Measurements from ENCODE around the gene CDH13. TPM values are rescaled to one million over a fixed set of nuclear protein-coding genes. Genes with fewer than 3 reads are reported as not detected.

CDH13 gene
- total and polyA plus RNA-seq, 2 experiments from 2014 or later = 1.6 to 4.4 TPM

DNA sequence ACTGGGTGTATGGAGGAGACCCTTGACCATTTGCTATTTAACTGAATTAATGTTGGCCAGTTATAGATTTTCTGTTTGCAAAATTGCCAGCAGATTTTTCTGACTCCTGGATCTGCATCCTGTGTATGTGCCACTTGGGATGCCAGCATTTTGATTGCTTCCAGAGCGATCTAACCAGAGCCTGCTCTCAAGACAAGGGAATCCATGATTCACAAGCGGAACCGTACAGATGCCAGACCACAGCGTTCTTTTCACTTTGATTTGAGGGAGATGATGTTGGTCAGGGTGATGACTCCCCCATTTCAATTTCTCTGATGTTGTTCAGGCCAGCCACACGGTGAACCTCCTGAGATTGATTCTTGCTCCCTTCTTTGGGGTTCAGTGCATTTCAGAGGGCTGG lies 228.7 kb downstream of the CDH13 start (continued):
- TF ChIP-seq, protein P1, sequence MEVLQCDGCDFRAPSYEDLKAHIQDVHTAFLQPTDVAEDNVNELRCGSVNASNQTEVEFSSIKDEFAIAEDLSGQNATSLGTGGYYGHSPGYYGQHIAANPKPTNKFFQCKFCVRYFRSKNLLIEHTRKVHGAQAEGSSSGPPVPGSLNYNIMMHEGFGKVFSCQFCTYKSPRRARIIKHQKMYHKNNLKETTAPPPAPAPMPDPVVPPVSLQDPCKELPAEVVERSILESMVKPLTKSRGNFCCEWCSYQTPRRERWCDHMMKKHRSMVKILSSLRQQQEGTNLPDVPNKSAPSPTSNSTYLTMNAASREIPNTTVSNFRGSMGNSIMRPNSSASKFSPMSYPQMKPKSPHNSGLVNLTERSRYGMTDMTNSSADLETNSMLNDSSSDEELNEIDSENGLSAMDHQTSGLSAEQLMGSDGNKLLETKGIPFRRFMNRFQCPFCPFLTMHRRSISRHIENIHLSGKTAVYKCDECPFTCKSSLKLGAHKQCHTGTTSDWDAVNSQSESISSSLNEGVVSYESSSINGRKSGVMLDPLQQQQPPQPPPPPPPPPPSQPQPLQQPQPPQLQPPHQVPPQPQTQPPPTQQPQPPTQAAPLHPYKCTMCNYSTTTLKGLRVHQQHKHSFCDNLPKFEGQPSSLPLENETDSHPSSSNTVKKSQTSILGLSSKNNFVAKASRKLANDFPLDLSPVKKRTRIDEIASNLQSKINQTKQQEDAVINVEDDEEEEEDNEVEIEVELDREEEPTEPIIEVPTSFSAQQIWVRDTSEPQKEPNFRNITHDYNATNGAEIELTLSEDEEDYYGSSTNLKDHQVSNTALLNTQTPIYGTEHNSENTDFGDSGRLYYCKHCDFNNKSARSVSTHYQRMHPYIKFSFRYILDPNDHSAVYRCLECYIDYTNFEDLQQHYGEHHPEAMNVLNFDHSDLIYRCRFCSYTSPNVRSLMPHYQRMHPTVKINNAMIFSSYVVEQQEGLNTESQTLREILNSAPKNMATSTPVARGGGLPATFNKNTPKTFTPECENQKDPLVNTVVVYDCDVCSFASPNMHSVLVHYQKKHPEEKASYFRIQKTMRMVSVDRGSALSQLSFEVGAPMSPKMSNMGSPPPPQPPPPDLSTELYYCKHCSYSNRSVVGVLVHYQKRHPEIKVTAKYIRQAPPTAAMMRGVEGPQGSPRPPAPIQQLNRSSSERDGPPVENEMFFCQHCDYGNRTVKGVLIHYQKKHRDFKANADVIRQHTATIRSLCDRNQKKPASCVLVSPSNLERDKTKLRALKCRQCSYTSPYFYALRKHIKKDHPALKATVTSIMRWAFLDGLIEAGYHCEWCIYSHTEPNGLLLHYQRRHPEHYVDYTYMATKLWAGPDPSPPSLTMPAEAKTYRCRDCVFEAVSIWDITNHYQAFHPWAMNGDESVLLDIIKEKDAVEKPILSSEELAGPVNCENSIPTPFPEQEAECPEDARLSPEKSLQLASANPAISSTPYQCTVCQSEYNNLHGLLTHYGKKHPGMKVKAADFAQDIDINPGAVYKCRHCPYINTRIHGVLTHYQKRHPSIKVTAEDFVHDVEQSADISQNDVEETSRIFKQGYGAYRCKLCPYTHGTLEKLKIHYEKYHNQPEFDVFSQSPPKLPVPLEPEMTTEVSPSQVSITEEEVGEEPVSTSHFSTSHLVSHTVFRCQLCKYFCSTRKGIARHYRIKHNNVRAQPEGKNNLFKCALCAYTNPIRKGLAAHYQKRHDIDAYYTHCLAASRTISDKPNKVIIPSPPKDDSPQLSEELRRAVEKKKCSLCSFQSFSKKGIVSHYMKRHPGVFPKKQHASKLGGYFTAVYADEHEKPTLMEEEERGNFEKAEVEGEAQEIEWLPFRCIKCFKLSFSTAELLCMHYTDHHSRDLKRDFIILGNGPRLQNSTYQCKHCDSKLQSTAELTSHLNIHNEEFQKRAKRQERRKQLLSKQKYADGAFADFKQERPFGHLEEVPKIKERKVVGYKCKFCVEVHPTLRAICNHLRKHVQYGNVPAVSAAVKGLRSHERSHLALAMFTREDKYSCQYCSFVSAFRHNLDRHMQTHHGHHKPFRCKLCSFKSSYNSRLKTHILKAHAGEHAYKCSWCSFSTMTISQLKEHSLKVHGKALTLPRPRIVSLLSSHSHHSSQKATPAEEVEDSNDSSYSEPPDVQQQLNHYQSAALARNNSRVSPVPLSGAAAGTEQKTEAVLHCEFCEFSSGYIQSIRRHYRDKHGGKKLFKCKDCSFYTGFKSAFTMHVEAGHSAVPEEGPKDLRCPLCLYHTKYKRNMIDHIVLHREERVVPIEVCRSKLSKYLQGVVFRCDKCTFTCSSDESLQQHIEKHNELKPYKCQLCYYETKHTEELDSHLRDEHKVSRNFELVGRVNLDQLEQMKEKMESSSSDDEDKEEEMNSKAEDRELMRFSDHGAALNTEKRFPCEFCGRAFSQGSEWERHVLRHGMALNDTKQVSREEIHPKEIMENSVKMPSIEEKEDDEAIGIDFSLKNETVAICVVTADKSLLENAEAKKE (CRISPR knock-in tag; IDR thresholded peaks at IDR 0.05) = no peak
- TF ChIP-seq, protein P2, sequence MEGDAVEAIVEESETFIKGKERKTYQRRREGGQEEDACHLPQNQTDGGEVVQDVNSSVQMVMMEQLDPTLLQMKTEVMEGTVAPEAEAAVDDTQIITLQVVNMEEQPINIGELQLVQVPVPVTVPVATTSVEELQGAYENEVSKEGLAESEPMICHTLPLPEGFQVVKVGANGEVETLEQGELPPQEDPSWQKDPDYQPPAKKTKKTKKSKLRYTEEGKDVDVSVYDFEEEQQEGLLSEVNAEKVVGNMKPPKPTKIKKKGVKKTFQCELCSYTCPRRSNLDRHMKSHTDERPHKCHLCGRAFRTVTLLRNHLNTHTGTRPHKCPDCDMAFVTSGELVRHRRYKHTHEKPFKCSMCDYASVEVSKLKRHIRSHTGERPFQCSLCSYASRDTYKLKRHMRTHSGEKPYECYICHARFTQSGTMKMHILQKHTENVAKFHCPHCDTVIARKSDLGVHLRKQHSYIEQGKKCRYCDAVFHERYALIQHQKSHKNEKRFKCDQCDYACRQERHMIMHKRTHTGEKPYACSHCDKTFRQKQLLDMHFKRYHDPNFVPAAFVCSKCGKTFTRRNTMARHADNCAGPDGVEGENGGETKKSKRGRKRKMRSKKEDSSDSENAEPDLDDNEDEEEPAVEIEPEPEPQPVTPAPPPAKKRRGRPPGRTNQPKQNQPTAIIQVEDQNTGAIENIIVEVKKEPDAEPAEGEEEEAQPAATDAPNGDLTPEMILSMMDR (conservative IDR thresholded peaks at IDR 0.05; ENCODE audit: low read depth in 2 of 2) = no peak
- TF ChIP-seq STAT1 (IDR thresholded peaks at IDR 0.05; ENCODE audit: unreplicated experiment) = no peak
- TF ChIP-seq JUNB (IDR thresholded peaks at IDR 0.05; ENCODE audit: unreplicated experiment) = no peak
- TF ChIP-seq EZH2 (IDR thresholded peaks at IDR 0.05; ENCODE audit: low read depth, unreplicated experiment) = no peak
- TF ChIP-seq, protein P3, sequence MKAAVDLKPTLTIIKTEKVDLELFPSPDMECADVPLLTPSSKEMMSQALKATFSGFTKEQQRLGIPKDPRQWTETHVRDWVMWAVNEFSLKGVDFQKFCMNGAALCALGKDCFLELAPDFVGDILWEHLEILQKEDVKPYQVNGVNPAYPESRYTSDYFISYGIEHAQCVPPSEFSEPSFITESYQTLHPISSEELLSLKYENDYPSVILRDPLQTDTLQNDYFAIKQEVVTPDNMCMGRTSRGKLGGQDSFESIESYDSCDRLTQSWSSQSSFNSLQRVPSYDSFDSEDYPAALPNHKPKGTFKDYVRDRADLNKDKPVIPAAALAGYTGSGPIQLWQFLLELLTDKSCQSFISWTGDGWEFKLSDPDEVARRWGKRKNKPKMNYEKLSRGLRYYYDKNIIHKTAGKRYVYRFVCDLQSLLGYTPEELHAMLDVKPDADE (IDR thresholded peaks at IDR 0.05) = no peak

Data from GM23338 (cell line).